K562 (cell line): Measurements from ENCODE around the gene TMEM81. TPM values are rescaled to one million over a fixed set of nuclear protein-coding genes. Genes with fewer than 3 reads are reported as not detected.

ENCODE experiments used
- ATAC-seq: fragments of 200-7000 bp; cut with Tn5 transposase; 3 replicates; pipeline ENCODE4 v1.9.1; 2020; ENCODE audit warnings: moderate library complexity
- BruUV-seq: library from RNA; stranded (reverse); fragments of 400-500 nt; replicated peaks from 2 replicates; lab custom pipeline; 2021; lab: Mats Ljungman, UMichigan
- CTCF ChIA-PET: fragments of 300-600 bp; formaldehyde crosslinking; extraction: SDS; loops from one replicate; lab custom pipeline; 2021; ENCODE audit warnings: low intra/inter-chr PET ratio; lab: Yijun Ruan, JAX
- POLR2A ChIA-PET: fragments of 300-600, 350-650 bp; sonication (Branson Sonifier 250); formaldehyde crosslinking; extraction: SDS; loops from one replicate; lab custom pipeline; 2021; ENCODE audit warnings: antibody characterized with exemption, inconsistent platforms; lab: Yijun Ruan, JAX
- DNase-seq, 4 experiments: peaks; one replicate each; pipeline versions ENCODE4 v3.0.0 to v3.0.0-alpha.2; 2011 to 2018; ENCODE audit warnings: low spot score in 3 of 4, mixed read lengths in 3 of 4; ENCODE audit errors: extremely low read depth in 1 of 4
- FAIRE-seq: peaks from 2 replicates; lab custom pipeline; 2011; peaks lifted over from hg19 to GRCh38; lab: Jason Lieb, UNC
- H2AFZ ChIP-seq: 2 replicates; pipeline ENCODE4 v1.6.0; 2011; ENCODE audit warnings: low read depth, low read length, control low read depth, inconsistent platforms
- H3K27ac ChIP-seq: fragments of 200-600 bp; 3 replicates; pipeline ENCODE4 v1.8.0; 2011; ENCODE audit warnings: low read depth, mild to moderate bottlenecking, control low read depth, inconsistent platforms, low read length, moderate library complexity, mixed read lengths; ENCODE audit errors: extremely low read depth
- H3K27me3 ChIP-seq, 2 experiments: fragments of 300-600 bp in 1 of 2; 2 replicates in 1 of 2; 3 replicates in 1 of 2; pipeline versions ENCODE4 v1.6.0 to v1.8.0; 2011; ENCODE audit warnings: inconsistent platforms in 2 of 2, low read length in 2 of 2, mild to moderate bottlenecking in 1 of 2, mixed read lengths in 1 of 2, moderate library complexity in 1 of 2; ENCODE audit not compliant: control insufficient read depth in 2 of 2, insufficient read depth in 2 of 2
- H3K36me3 ChIP-seq: fragments of 300-600 bp; 3 replicates; pipeline ENCODE4 v1.8.0; 2011; ENCODE audit warnings: mild to moderate bottlenecking, low read length, inconsistent platforms; ENCODE audit not compliant: control insufficient read depth, insufficient read depth
- H3K4me1 ChIP-seq, 2 experiments: fragments of 200-600 bp in 1 of 2; replicated peaks in 1 of 2; 2 replicates in 1 of 2; 3 replicates in 1 of 2; pipeline versions ENCODE4 v1.5.1 to v1.8.0; 2011; ENCODE audit warnings: inconsistent platforms in 2 of 2, low read length in 2 of 2, mild to moderate bottlenecking in 1 of 2, mixed read lengths in 1 of 2, moderate library complexity in 1 of 2; ENCODE audit not compliant: control insufficient read depth in 2 of 2, insufficient read depth in 2 of 2
- H3K4me2 ChIP-seq: 2 replicates; pipeline ENCODE4 v1.6.1; 2011; ENCODE audit warnings: low read length, control low read depth, inconsistent platforms, mixed read lengths; ENCODE audit not compliant: insufficient read depth
- H3K4me3 ChIP-seq: fragments of 200-600 bp; sonication (generic), shearing (Covaris generic); 2 replicates; pipeline ENCODE4 v1.5.1; 2016; ENCODE audit warnings: control low read depth, inconsistent platforms
- H3K79me2 ChIP-seq: fragments of 200-600 bp; 3 replicates; pipeline ENCODE4 v1.8.0; 2011; ENCODE audit warnings: low read length, inconsistent platforms; ENCODE audit not compliant: control insufficient read depth, insufficient read depth
- H3K9ac ChIP-seq, 2 experiments: 2 replicates each; pipeline versions ENCODE4 v1.6.0 to v1.6.1; 2011; ENCODE audit warnings: low read depth in 2 of 2, low read length in 2 of 2, control low read depth in 1 of 2, inconsistent platforms in 1 of 2, mild to moderate bottlenecking in 1 of 2, mixed read lengths in 1 of 2; ENCODE audit not compliant: insufficient read depth in 1 of 2
- H3K9me1 ChIP-seq: one replicate; pipeline ENCODE4 v1.6.0; 2011; ENCODE audit warnings: inconsistent platforms, mild to moderate bottlenecking, low read length, moderate library complexity; ENCODE audit not compliant: control insufficient read depth, insufficient read depth
- H3K9me3 ChIP-seq: replicated peaks from 2 replicates; pipeline ENCODE4 v1.5.1; 2011; ENCODE audit warnings: low read depth, low read length, inconsistent platforms; ENCODE audit not compliant: control insufficient read depth, insufficient read depth
- H4K20me1 ChIP-seq: replicated peaks from 2 replicates; pipeline ENCODE4 v1.6.1; 2011; ENCODE audit warnings: low read length, inconsistent platforms, mixed read lengths; ENCODE audit not compliant: control insufficient read depth, insufficient read depth
- RBM14 ChIP-seq: fragments of 200-400 bp; formaldehyde crosslinking; IDR thresholded peaks from 2 replicates; pipeline ENCODE4 v1.6.1; 2018; ENCODE audit warnings: low read depth, mild to moderate bottlenecking, low read length, moderate library complexity, borderline replicate concordance; ENCODE audit not compliant: insufficient read depth
- SUPT5H ChIP-seq: fragments of 450-650 bp; IDR thresholded peaks from 2 replicates; pipeline ENCODE4 v1.6.1; 2016
- WGBS: fragments of 100-300 bp; shearing (Covaris generic); methylation state at CpG from one replicate; pipeline ENCODE4 v1.1.6; 2016; ENCODE audit warnings: low coverage, mixed read lengths; ENCODE audit not compliant: insufficient coverage; ENCODE audit errors: missing lambda C conversion rate; 5-methylcytosine and 5-hydroxymethylcytosine counted together
- in situ Hi-C: fragments of 300-500 bp; cut with MboI; formaldehyde crosslinking; loops from 4 replicates; pipeline ENCODE4 v1.15.0; 2018; ENCODE audit warnings: inconsistent platforms, mixed read lengths
- intact Hi-C: fragments of 100-400 bp; cut with micrococcal nuclease; formaldehyde crosslinking; loops from 2 replicates; pipeline ENCODE4 v1.14.2; 2022
- polyA plus RNA-seq, 8 experiments: library from polyadenylated mRNA; depleted of rRNA in 4 of 8; stranded (reverse) in 5 of 8; unstranded in 3 of 8; fragments of >200 nt; fragmentation: Nextera tagmentation in 2 of 8; fragmentation: Illumina TruSeq in 1 of 8; extraction: Ambion mirVana in 2 of 8; extraction: Trizol in 1 of 8; gene quantifications; 2 replicates each; pipeline versions ENCODE4 v1.2.1 to v1.2.3, GENCODE V29; 2011 to 2014; ENCODE audit warnings: inconsistent platforms in 1 of 8, missing spikeins in 1 of 8
- total RNA-seq, 7 experiments: library from RNA; depleted of rRNA in 6 of 7; stranded (reverse); fragments of >200 nt in 6 of 7; fragmentation: Illumina TruSeq in 2 of 7; extraction: Trizol in 2 of 7; gene quantifications; 2 replicates each; pipeline versions ENCODE4 v1.2.1 to v1.2.3, GENCODE V29; 2011 to 2021; ENCODE audit warnings: low replicate concordance in 1 of 7
- TF ChIP-seq, protein P1 (sequence below), 2 experiments: fragments of 150-350 bp in 1 of 2; IDR thresholded peaks; 2 replicates each; pipeline ENCODE4 v1.6.1; 2012 to 2016; ENCODE audit warnings: low read depth in 2 of 2, low read length in 2 of 2, mild to moderate bottlenecking in 1 of 2, moderate library complexity in 1 of 2
- TF ChIP-seq, protein P2 (sequence below), 3 experiments: fragments of 200-800 bp in 1 of 3; sonication (Bioruptor generic) in 1 of 3; sonication (generic) in 1 of 3; formaldehyde crosslinking in 1 of 3; IDR thresholded peaks; 2 replicates each; pipeline versions ENCODE4 v1.6.1 to v1.8.0; 2016 to 2022; ENCODE audit warnings: mild to moderate bottlenecking in 2 of 3, missing compliant biosample characterization in 2 of 3, missing genetic modification characterization in 2 of 3, missing genetic modification reagents in 1 of 3

TMEM81 gene
- total and polyA plus RNA-seq, 9 of the 15 experiments (the other 6 are each of a cell fraction or from before 2014, with no cell fraction given) = 3.2 to 6.1 (median 4.4) TPM

DNA sequence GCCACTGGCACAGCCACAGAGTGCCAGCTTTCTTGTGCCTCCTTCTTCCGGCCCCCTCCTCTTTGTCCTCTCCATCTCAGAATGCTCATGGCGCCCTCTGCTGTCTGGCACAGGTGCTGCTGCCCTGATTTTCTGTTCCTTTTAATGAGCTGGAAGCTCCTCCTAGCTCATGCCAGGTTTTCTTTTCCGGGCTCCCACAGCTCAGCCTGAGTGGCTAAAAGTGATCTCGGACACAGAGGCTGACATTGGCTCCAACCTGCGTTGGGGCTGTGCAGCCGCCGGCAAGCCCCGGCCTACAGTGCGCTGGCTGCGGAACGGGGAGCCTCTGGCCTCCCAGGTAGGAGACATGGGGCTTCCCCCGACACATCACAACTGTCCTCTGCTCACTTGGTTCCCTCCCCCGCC, 22.6 kb downstream of the TMEM81 start (continued):
- TF ChIP-seq, protein P1, sequence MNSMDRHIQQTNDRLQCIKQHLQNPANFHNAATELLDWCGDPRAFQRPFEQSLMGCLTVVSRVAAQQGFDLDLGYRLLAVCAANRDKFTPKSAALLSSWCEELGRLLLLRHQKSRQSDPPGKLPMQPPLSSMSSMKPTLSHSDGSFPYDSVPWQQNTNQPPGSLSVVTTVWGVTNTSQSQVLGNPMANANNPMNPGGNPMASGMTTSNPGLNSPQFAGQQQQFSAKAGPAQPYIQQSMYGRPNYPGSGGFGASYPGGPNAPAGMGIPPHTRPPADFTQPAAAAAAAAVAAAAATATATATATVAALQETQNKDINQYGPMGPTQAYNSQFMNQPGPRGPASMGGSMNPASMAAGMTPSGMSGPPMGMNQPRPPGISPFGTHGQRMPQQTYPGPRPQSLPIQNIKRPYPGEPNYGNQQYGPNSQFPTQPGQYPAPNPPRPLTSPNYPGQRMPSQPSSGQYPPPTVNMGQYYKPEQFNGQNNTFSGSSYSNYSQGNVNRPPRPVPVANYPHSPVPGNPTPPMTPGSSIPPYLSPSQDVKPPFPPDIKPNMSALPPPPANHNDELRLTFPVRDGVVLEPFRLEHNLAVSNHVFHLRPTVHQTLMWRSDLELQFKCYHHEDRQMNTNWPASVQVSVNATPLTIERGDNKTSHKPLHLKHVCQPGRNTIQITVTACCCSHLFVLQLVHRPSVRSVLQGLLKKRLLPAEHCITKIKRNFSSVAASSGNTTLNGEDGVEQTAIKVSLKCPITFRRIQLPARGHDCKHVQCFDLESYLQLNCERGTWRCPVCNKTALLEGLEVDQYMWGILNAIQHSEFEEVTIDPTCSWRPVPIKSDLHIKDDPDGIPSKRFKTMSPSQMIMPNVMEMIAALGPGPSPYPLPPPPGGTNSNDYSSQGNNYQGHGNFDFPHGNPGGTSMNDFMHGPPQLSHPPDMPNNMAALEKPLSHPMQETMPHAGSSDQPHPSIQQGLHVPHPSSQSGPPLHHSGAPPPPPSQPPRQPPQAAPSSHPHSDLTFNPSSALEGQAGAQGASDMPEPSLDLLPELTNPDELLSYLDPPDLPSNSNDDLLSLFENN (IDR thresholded peaks at IDR 0.05; ENCODE audit: low read depth in 2 of 2, low read length in 2 of 2) = peak in 1 of 2 experiments; percentile 9; a peak in 1 of 4 replicates
- TF ChIP-seq, protein P2, sequence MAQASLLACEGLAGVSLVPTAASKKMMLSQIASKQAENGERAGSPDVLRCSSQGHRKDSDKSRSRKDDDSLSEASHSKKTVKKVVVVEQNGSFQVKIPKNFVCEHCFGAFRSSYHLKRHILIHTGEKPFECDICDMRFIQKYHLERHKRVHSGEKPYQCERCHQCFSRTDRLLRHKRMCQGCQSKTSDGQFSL (CRISPR knock-in tag; IDR thresholded peaks at IDR 0.05) = 0 out of 2 replicates have a peak, but pooled peaks have one; percentile 42
- TF ChIP-seq, protein P2 (tag; IDR thresholded peaks at IDR 0.05) = no peak

DNA sequence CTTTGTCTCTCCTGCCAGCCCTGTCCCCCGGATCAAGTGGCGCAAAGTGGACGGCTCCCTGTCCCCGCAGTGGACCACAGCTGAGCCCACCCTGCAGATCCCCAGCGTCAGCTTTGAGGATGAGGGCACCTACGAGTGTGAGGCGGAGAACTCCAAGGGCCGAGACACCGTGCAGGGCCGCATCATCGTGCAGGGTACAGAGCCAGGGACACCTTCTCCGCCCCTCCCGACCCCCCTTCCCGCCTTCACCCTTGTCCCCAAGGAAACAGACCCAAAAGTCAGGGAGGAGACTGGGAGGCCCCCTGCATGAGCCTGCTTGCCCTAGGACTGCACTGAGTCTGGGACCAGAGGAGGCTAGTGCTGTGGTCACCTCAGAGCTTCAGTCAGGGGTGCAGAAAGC, 23.0 kb downstream of the TMEM81 start:
- ChIA-PET CTCF (interaction anchor here (1.2 to 2.6 kb wide), 5 partner anchors 71 to 253 kb away, joined by 3 to 16 read pairs (median 6); no protein-coding TSS in a partner anchor), POLR2A (interaction anchor here (0.6 to 2.0 kb wide), 13 partner anchors 9 to 496 kb away, joined by 3 to 11 read pairs (median 3); no protein-coding TSS in a partner anchor)
- TF ChIP-seq RBM14 = 0 out of 2 replicates have a peak, but pooled peaks have one; percentile 41
- no peak for TF ChIP-seq SUPT5H
- H2AFZ ChIP-seq = no peak overlapping the region
- WGBS = 31% methylated on average over 12 of the region's 14 CpGs
- H3K9ac ChIP-seq = no peak overlapping the region
- peak; percentile 53 for ATAC-seq
- BruUV-seq = no TSS peak
- intact Hi-C loops = loop anchor here (1.0 to 10.0 kb wide), 3 partner anchors 72 to 256 kb away; no protein-coding TSS in a partner anchor
- H3K9me1 ChIP-seq = no peaks in the 10 kb centered on the region
- H3K27me3 ChIP-seq = peaks cover 39 to 75% of the 10 kb centered on the region in 2 experiments
- peaks cover 0 to 19% of the 10 kb centered on the region in 2 experiments; a peak in 3 of 5 replicates for H3K4me1 ChIP-seq
- no peaks in the 10 kb centered on the region for H3K79me2 ChIP-seq
- H4K20me1 ChIP-seq = peaks cover 18% of the 10 kb centered on the region
- H3K4me2 ChIP-seq = no peak overlapping the region
- no peak overlapping the region for H3K4me3 ChIP-seq
- in situ Hi-C loops = loop anchor here (5.0 kb wide), 1 partner anchor 84 kb away; no protein-coding TSS in a partner anchor
- DNase-seq = no peak
- no peaks in the 10 kb centered on the region for H3K9me3 ChIP-seq
- no peak for FAIRE-seq
- H3K36me3 ChIP-seq = no peaks in the 10 kb centered on the region
- H3K27ac ChIP-seq = no peak overlapping the region
